Adrenal gland (tissue), 12 donors: ENCODE data around the gene PHACTR2. TPM values are rescaled to one million over a fixed set of nuclear protein-coding genes. Genes with fewer than 3 reads are reported as not detected.

Experiments
- DNase-seq, 7 donors: peaks; one replicate each; pipeline ENCODE4 v3.0.0-alpha.2; 2019 to 2020
- H3K27ac ChIP-seq, 5 donors: fragments of 200-600 bp; sonication (generic) in 4 of 5; 1 replicate in 3 of 5; 2 replicates in 2 of 5; pipeline versions ENCODE4 v1.5.1 to v1.8.0; 2016 to 2020; ENCODE audit warnings: mild to moderate bottlenecking in 1 of 5
- H3K27me3 ChIP-seq: fragments of 200-600 bp; 2 replicates; pipeline ENCODE4 v1.8.0; 2021
- H3K36me3 ChIP-seq, 2 donors: fragments of 200-600 bp; replicated peaks in 1 of 2; 1 replicate in 1 of 2; 2 replicates in 1 of 2; pipeline versions ENCODE4 v1.5.1 to v1.8.0; 2018 to 2022
- H3K4me1 ChIP-seq, 2 donors: fragments of 200-600 bp; replicated peaks in 1 of 2; 1 replicate in 1 of 2; 2 replicates in 1 of 2; pipeline versions ENCODE4 v1.5.1 to v1.8.0; 2018 to 2021
- H3K4me3 ChIP-seq, 4 donors: fragments of 200-600 bp; sonication (generic) in 3 of 4; one replicate each; pipeline ENCODE4 v1.5.1; 2016 to 2018
- H3K9me3 ChIP-seq, 3 donors: fragments of 200-600 bp; sonication (generic) in 1 of 3; replicated peaks in 1 of 3; 1 replicate in 2 of 3; 2 replicates in 1 of 3; pipeline versions ENCODE4 v1.5.1 to v1.8.0; 2016 to 2021
- CTCF ChIP-seq, 6 experiments: fragments of 450-650 bp in 4 of 6; fragments of 200-600 bp in 2 of 6; sonication (generic) in 1 of 6; IDR thresholded peaks; 1 replicate in 5 of 6; 2 replicates in 1 of 6; pipeline versions ENCODE4 v1.5.1 to v1.8.0; 2016 to 2021; ENCODE audit warnings: antibody characterized with exemption in 6 of 6, mild to moderate bottlenecking in 2 of 6, moderate library complexity in 1 of 6
- POLR2A ChIP-seq, 2 donors: fragments of 450-650 bp; IDR thresholded peaks; one replicate each; pipeline ENCODE4 v1.6.1; 2017; ENCODE audit warnings: antibody characterized with exemption in 2 of 2, mild to moderate bottlenecking in 2 of 2, moderate library complexity in 1 of 2
- WGBS, 4 donors: extraction: QIAGEN DNeasy Blood & Tissue Kit in 2 of 4; methylation state at CpG; one replicate each; pipeline versions ENCODE4 v1.1.5 to v1.1.7; 2013 to 2017; 5-methylcytosine and 5-hydroxymethylcytosine counted together
- intact Hi-C, 2 donors: fragments of 100-400 bp; cut with DNase I; formaldehyde crosslinking; loops; one replicate each; pipeline versions ENCODE4 v1.14.1 to v1.15.0; 2022 to 2023
- polyA plus RNA-seq, 3 donors: library from polyadenylated mRNA; stranded (reverse); fragments of 200-250 nt in 2 of 3; fragments of 350-450 nt in 1 of 3; fragmentation: Illumina TruSeq in 1 of 3; extraction: RNeasy Lipid Tissue Mini Kit (QIAGEN cat#74804) in 1 of 3; gene quantifications; one replicate each; pipeline ENCODE4 v1.2.3, GENCODE V29; 2013 to 2014
- total RNA-seq, 9 donors: library from RNA; depleted of rRNA in 4 of 9; stranded (reverse); fragments of >200 nt in 4 of 9; fragments of 120-200 nt in 1 of 9; fragmentation: NEBNext Ultra II Directional in 1 of 9; extraction: Animal tissue kit (Norgen Biotek cat#: 25700) in 1 of 9; gene quantifications; one replicate each; pipeline versions ENCODE4 v1.1.0 to v1.2.4, GENCODE V29; 2013 to 2023
- donor health status: healthy with polysubstance abuse.
- donor health status: Bipolar disorder and iron deficiency.
- donor health status: DM: yes; HTN: yes; CAD: no.
- donor health status: DM: no; HTN: no; CAD: no.
- donor health status: DM: no; HTN: no; CAD: no.
- donor health status: DM: yes; HTN: yes; CAD: no.

Gene PHACTR2
- total and polyA plus RNA-seq, 12 donors: 12.1 to 315 (median 227) TPM

GRCh38 chr6:143803769-143804568, 126.2 kb downstream of the PHACTR2 start:
- 84 to 90% (median 87%) methylated on average over 9 of the region's 9 CpGs for WGBS, 4 donors
- DNase-seq: no peak
- no peaks in the 10 kb centered on the region for H3K9me3 ChIP-seq
- H3K4me1 ChIP-seq: peaks cover 4 to 17% of the 10 kb centered on the region in 2 donors
- no peak for TF ChIP-seq CTCF (IDR thresholded peaks at IDR 0.05)
- TF ChIP-seq POLR2A (IDR thresholded peaks at IDR 0.05): no peak
- H3K27me3 ChIP-seq: no peaks in the 10 kb centered on the region
- H3K36me3 ChIP-seq: peaks cover 0 to 14% of the 10 kb centered on the region in 2 donors
- no peak overlapping the region for H3K4me3 ChIP-seq
- intact Hi-C loops: no loop called here
- no peak overlapping the region for H3K27ac ChIP-seq

GRCh38 chr6:143804835-143805239, 127.1 kb downstream of the PHACTR2 start:
- TF ChIP-seq CTCF (IDR thresholded peaks at IDR 0.05) (no peak), POLR2A (IDR thresholded peaks at IDR 0.05) (no peak)
- WGBS, 4 donors: 72 to 84% (median 77%) methylated on average over 4 of the region's 4 CpGs

GRCh38 chr6:143806282-143807102, 128.7 kb downstream of the PHACTR2 start:
- Histone ChIP-seq H3K9me3 (no peaks in the 10 kb centered on the region), H3K27ac (peak overlapping the region in 1 of 5 donors; percentile 16), H3K4me1 (peaks cover 4 to 17% of the 10 kb centered on the region in 2 donors), H3K4me3 (no peak overlapping the region), H3K36me3 (peaks cover 0 to 14% of the 10 kb centered on the region in 2 donors), H3K27me3 (no peaks in the 10 kb centered on the region)
- intact Hi-C loops: no loop called here
- WGBS, 4 donors: 69 to 83% (median 78%) methylated on average over 8 of the region's 8 CpGs
- no peak for TF ChIP-seq CTCF (IDR thresholded peaks at IDR 0.05)
- no peak for TF ChIP-seq POLR2A (IDR thresholded peaks at IDR 0.05)
- peak in 5 of 7 donors; percentile 30 to 67 (median 47) for DNase-seq

More at GRCh38 chr6:143804835-143805239, 127.1 kb downstream of the PHACTR2 start:
- DNase-seq: no peak
- no peaks in the 10 kb centered on the region for H3K27me3 ChIP-seq
- H3K36me3 ChIP-seq: peaks cover 0 to 14% of the 10 kb centered on the region in 2 donors
- intact Hi-C loops: no loop called here
- peaks cover 4 to 17% of the 10 kb centered on the region in 2 donors for H3K4me1 ChIP-seq
- H3K9me3 ChIP-seq: no peaks in the 10 kb centered on the region
- H3K27ac ChIP-seq: no peak overlapping the region
- no peak overlapping the region for H3K4me3 ChIP-seq

GRCh38 chr6:143807103-143807772, 129.5 kb downstream of the PHACTR2 start:
- intact Hi-C loops: no loop called here
- H3K9me3 ChIP-seq: no peaks in the 10 kb centered on the region
- peaks cover 0 to 13% of the 10 kb centered on the region in 2 donors for H3K36me3 ChIP-seq
- peak overlapping the region in 1 of 5 donors; percentile 7 for H3K27ac ChIP-seq
- H3K4me1 ChIP-seq: peaks cover 4 to 17% of the 10 kb centered on the region in 2 donors
- 79 to 85% (median 83%) methylated on average over 6 of the region's 6 CpGs for WGBS, 4 donors
- no peaks in the 10 kb centered on the region for H3K27me3 ChIP-seq
- DNase-seq: no peak
- no peak for TF ChIP-seq CTCF (IDR thresholded peaks at IDR 0.05)
- no peak for TF ChIP-seq POLR2A (IDR thresholded peaks at IDR 0.05)
- no peak overlapping the region for H3K4me3 ChIP-seq
